ENCODE results near the gene SAPCD1. TPM values are rescaled to one million over a fixed set of nuclear protein-coding genes. Genes with fewer than 3 reads are reported as not detected.

SAPCD1 gene
- total and polyA plus RNA-seq, 10 of the 15 experiments (the other 5 are each of a cell fraction or from before 2014, with no cell fraction given), result 1.6 to 13.0 (median 5.4) TPM

DNA sequence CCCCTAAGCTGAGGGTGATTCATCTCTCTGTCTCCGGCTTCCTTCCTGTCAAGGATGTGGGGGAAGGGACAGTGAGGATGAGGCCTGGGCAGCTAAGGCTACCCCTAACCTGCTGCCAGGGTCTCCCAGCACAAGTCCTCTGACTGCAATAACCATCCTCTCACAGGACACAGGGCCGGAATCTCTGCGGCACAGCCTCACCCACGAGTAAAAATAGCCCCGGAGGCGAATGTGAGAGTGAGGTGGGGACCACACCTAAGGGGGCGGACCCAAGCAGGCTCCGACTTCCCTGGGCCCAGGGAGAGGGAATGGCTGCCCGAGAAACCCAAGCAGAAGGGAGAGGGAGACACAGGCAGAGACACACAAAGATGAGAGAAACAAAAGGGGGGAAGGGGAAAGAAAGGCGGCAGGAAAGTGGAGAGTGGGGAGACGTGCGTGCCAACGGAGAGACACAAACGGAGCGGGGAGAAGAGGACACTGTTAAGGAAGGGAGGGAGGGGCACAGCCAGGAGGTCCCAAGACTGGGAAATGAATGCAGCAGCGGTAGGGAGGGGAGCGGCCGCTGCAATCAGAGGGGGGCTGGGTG lies 27.5 kb upstream of the SAPCD1 start (continued):
- TF ChIP-seq, protein P1, sequence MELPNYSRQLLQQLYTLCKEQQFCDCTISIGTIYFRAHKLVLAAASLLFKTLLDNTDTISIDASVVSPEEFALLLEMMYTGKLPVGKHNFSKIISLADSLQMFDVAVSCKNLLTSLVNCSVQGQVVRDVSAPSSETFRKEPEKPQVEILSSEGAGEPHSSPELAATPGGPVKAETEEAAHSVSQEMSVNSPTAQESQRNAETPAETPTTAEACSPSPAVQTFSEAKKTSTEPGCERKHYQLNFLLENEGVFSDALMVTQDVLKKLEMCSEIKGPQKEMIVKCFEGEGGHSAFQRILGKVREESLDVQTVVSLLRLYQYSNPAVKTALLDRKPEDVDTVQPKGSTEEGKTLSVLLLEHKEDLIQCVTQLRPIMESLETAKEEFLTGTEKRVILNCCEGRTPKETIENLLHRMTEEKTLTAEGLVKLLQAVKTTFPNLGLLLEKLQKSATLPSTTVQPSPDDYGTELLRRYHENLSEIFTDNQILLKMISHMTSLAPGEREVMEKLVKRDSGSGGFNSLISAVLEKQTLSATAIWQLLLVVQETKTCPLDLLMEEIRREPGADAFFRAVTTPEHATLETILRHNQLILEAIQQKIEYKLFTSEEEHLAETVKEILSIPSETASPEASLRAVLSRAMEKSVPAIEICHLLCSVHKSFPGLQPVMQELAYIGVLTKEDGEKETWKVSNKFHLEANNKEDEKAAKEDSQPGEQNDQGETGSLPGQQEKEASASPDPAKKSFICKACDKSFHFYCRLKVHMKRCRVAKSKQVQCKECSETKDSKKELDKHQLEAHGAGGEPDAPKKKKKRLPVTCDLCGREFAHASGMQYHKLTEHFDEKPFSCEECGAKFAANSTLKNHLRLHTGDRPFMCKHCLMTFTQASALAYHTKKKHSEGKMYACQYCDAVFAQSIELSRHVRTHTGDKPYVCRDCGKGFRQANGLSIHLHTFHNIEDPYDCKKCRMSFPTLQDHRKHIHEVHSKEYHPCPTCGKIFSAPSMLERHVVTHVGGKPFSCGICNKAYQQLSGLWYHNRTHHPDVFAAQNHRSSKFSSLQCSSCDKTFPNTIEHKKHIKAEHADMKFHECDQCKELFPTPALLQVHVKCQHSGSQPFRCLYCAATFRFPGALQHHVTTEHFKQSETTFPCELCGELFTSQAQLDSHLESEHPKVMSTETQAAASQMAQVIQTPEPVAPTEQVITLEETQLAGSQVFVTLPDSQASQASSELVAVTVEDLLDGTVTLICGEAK (IDR thresholded peaks at IDR 0.05; ENCODE audit: borderline replicate concordance), result peak; percentile 26; the same call in 1 of the 2 replicates
- TF ChIP-seq, protein P2, sequence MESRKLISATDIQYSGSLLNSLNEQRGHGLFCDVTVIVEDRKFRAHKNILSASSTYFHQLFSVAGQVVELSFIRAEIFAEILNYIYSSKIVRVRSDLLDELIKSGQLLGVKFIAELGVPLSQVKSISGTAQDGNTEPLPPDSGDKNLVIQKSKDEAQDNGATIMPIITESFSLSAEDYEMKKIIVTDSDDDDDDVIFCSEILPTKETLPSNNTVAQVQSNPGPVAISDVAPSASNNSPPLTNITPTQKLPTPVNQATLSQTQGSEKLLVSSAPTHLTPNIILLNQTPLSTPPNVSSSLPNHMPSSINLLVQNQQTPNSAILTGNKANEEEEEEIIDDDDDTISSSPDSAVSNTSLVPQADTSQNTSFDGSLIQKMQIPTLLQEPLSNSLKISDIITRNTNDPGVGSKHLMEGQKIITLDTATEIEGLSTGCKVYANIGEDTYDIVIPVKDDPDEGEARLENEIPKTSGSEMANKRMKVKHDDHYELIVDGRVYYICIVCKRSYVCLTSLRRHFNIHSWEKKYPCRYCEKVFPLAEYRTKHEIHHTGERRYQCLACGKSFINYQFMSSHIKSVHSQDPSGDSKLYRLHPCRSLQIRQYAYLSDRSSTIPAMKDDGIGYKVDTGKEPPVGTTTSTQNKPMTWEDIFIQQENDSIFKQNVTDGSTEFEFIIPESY (IDR thresholded peaks at IDR 0.05), result no peak
- TF ChIP-seq STAT3 (IDR thresholded peaks at IDR 0.05; ENCODE audit: low read depth, low read length), result no peak
- TF ChIP-seq SMC3 (IDR thresholded peaks at IDR 0.05; ENCODE audit: borderline replicate concordance, low read length), result 0 out of 2 replicates have a peak, but pooled peaks have one; percentile 1
- no peak; the same call in 1 of the 2 replicates for TF ChIP-seq ATF7 (IDR thresholded peaks at IDR 0.05; ENCODE audit: low read depth)
- TF ChIP-seq, protein P3, sequence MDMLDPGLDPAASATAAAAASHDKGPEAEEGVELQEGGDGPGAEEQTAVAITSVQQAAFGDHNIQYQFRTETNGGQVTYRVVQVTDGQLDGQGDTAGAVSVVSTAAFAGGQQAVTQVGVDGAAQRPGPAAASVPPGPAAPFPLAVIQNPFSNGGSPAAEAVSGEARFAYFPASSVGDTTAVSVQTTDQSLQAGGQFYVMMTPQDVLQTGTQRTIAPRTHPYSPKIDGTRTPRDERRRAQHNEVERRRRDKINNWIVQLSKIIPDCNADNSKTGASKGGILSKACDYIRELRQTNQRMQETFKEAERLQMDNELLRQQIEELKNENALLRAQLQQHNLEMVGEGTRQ (IDR thresholded peaks at IDR 0.05; ENCODE audit: borderline replicate concordance, low read depth, low read length), result no peak
- TF ChIP-seq SMARCA5 (IDR thresholded peaks at IDR 0.05), result no peak
- TF ChIP-seq TBL1XR1 (IDR thresholded peaks at IDR 0.05; ENCODE audit: low read depth, low read length), result peak; percentile 81
- no peak for TF ChIP-seq ZSCAN29 (IDR thresholded peaks at IDR 0.05)
- TF ChIP-seq BHLHE40 (IDR thresholded peaks at IDR 0.05; ENCODE audit: borderline replicate concordance in 1 of 2, low read depth in 2 of 2, low read length in 1 of 2), result peak; percentile 22 to 49; a peak in 1 of 4 replicates
- no peak for TF ChIP-seq RELA (IDR thresholded peaks at IDR 0.05; ENCODE audit: borderline replicate concordance, partially characterized antibody)
- no peak for TF ChIP-seq NR2C2 (IDR thresholded peaks at IDR 0.05; ENCODE audit: borderline replicate concordance, control insufficient read depth, insufficient read length, low read depth)
- TF ChIP-seq, protein P4, sequence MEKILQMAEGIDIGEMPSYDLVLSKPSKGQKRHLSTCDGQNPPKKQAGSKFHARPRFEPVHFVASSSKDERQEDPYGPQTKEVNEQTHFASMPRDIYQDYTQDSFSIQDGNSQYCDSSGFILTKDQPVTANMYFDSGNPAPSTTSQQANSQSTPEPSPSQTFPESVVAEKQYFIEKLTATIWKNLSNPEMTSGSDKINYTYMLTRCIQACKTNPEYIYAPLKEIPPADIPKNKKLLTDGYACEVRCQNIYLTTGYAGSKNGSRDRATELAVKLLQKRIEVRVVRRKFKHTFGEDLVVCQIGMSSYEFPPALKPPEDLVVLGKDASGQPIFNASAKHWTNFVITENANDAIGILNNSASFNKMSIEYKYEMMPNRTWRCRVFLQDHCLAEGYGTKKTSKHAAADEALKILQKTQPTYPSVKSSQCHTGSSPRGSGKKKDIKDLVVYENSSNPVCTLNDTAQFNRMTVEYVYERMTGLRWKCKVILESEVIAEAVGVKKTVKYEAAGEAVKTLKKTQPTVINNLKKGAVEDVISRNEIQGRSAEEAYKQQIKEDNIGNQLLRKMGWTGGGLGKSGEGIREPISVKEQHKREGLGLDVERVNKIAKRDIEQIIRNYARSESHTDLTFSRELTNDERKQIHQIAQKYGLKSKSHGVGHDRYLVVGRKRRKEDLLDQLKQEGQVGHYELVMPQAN (conservative IDR thresholded peaks at IDR 0.05), result 0 out of 2 replicates have a peak, but pooled peaks have one; percentile 38
- TF ChIP-seq SMAD5 (IDR thresholded peaks at IDR 0.05; ENCODE audit: low read depth), result no peak
- peak; percentile 70 for TF ChIP-seq IKZF1 (conservative IDR thresholded peaks at IDR 0.05)
- TF ChIP-seq NFYA (IDR thresholded peaks at IDR 0.05; ENCODE audit: borderline replicate concordance, low read depth, low read length), result no peak
- TF ChIP-seq NFIC (IDR thresholded peaks at IDR 0.05; ENCODE audit: low read depth, low read length), result no peak
- TF ChIP-seq, protein P5, sequence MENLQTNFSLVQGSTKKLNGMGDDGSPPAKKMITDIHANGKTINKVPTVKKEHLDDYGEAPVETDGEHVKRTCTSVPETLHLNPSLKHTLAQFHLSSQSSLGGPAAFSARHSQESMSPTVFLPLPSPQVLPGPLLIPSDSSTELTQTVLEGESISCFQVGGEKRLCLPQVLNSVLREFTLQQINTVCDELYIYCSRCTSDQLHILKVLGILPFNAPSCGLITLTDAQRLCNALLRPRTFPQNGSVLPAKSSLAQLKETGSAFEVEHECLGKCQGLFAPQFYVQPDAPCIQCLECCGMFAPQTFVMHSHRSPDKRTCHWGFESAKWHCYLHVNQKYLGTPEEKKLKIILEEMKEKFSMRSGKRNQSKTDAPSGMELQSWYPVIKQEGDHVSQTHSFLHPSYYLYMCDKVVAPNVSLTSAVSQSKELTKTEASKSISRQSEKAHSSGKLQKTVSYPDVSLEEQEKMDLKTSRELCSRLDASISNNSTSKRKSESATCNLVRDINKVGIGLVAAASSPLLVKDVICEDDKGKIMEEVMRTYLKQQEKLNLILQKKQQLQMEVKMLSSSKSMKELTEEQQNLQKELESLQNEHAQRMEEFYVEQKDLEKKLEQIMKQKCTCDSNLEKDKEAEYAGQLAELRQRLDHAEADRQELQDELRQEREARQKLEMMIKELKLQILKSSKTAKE (IDR thresholded peaks at IDR 0.05; ENCODE audit: low read depth, poor library complexity, severe bottlenecking), result no peak
- no peak for TF ChIP-seq PAX8 (IDR thresholded peaks at IDR 0.05)

Measured in GM12878 (cell line).